ENCODE data around the gene NCK2. TPM values are rescaled to one million over a fixed set of nuclear protein-coding genes. Genes with fewer than 3 reads are reported as not detected.

Gene NCK2
- total RNA-seq, 2 donors from 2014 or later: 41.0 to 50.0 TPM

- no peak overlapping the region for H3K27ac ChIP-seq
- ATAC-seq (ENCODE audit: insufficient number of reproducible peaks, low FRiP score, low read depth) (no peak), DNase-seq (ENCODE audit: low spot score) (no peak)
- H3K36me3 ChIP-seq: no peaks in the 10 kb centered on the region
- no peak for TF ChIP-seq CTCF (IDR thresholded peaks at IDR 0.05)
- no peaks in the 10 kb centered on the region for H3K27me3 ChIP-seq (replicated peaks; ENCODE audit: insufficient read depth)
- H3K4me1 ChIP-seq (ENCODE audit: control insufficient read depth in 1 of 2, low read depth in 2 of 2): peaks cover 16 to 38% of the 10 kb centered on the region in 2 donors
- peak overlapping the region; percentile 15 for H3K4me3 ChIP-seq
- no peaks in the 10 kb centered on the region for H3K9me3 ChIP-seq
Measured at GRCh38 chr2:105747254-105747894, 2.7 kb downstream of the NCK2 start.

- H3K27ac ChIP-seq: no peak overlapping the region
- no peaks in the 10 kb centered on the region for H3K9me3 ChIP-seq
- H3K36me3 ChIP-seq: no peaks in the 10 kb centered on the region
- ATAC-seq (ENCODE audit: insufficient number of reproducible peaks, low FRiP score, low read depth) (no peak), DNase-seq (ENCODE audit: low spot score) (no peak)
- no peak for TF ChIP-seq CTCF (IDR thresholded peaks at IDR 0.05)
- H3K4me3 ChIP-seq: no peak overlapping the region
- no peaks in the 10 kb centered on the region for H3K27me3 ChIP-seq (replicated peaks; ENCODE audit: insufficient read depth)
- peaks cover 16 to 41% of the 10 kb centered on the region in 2 donors for H3K4me1 ChIP-seq (ENCODE audit: control insufficient read depth in 1 of 2, low read depth in 2 of 2)
Measured at GRCh38 chr2:105747991-105748390, 3.3 kb downstream of the NCK2 start.

- Histone ChIP-seq H3K36me3 (no peaks in the 10 kb centered on the region), H3K27me3 (replicated peaks; ENCODE audit: insufficient read depth) (no peaks in the 10 kb centered on the region), H3K4me3 (no peak overlapping the region), H3K4me1 (ENCODE audit: control insufficient read depth in 1 of 2, low read depth in 2 of 2) (peaks cover 16 to 47% of the 10 kb centered on the region in 2 donors), H3K9me3 (no peaks in the 10 kb centered on the region), H3K27ac (no peak overlapping the region)
- DNase-seq (ENCODE audit: low spot score) (no peak), ATAC-seq (ENCODE audit: insufficient number of reproducible peaks, low FRiP score, low read depth) (no peak)
- no peak for TF ChIP-seq CTCF (IDR thresholded peaks at IDR 0.05)
Measured at GRCh38 chr2:105748566-105748965, 3.9 kb downstream of the NCK2 start.

GRCh38 chr2:105749583-105750400 is 5.1 kb downstream of the NCK2 start:
- peaks cover 15 to 53% of the 10 kb centered on the region in 2 donors for H3K4me1 ChIP-seq (ENCODE audit: control insufficient read depth in 1 of 2, low read depth in 2 of 2)
- TF ChIP-seq CTCF (IDR thresholded peaks at IDR 0.05): no peak
- no peaks in the 10 kb centered on the region for H3K27me3 ChIP-seq (replicated peaks; ENCODE audit: insufficient read depth)
- H3K27ac ChIP-seq: no peak overlapping the region
- no peaks in the 10 kb centered on the region for H3K36me3 ChIP-seq
- H3K4me3 ChIP-seq: no peak overlapping the region
- no peak for ATAC-seq (ENCODE audit: insufficient number of reproducible peaks, low FRiP score, low read depth)
- no peak for DNase-seq (ENCODE audit: low spot score)
- H3K9me3 ChIP-seq: no peaks in the 10 kb centered on the region

- no peaks in the 10 kb centered on the region for H3K36me3 ChIP-seq
- DNase-seq (ENCODE audit: low spot score) (no peak), ATAC-seq (ENCODE audit: insufficient number of reproducible peaks, low FRiP score, low read depth) (no peak)
- no peaks in the 10 kb centered on the region for H3K9me3 ChIP-seq
- H3K27me3 ChIP-seq (replicated peaks; ENCODE audit: insufficient read depth): no peaks in the 10 kb centered on the region
- peaks cover 21 to 62% of the 10 kb centered on the region in 2 donors for H3K4me1 ChIP-seq (ENCODE audit: control insufficient read depth in 1 of 2, low read depth in 2 of 2)
- no peak overlapping the region for H3K4me3 ChIP-seq
- TF ChIP-seq CTCF (IDR thresholded peaks at IDR 0.05): no peak
- no peak overlapping the region for H3K27ac ChIP-seq
Measured at GRCh38 chr2:105750735-105751134, 6.0 kb downstream of the NCK2 start.
